Endothelial cell of umbilical vein (primary cell): ENCODE results near the gene ZNF497. TPM values are rescaled to one million over a fixed set of nuclear protein-coding genes. Genes with fewer than 3 reads are reported as not detected.

ENCODE experiments used
- BruUV-seq: library from RNA; stranded (reverse); fragments of 400-500 nt; replicated peaks from 2 replicates; lab custom pipeline; 2021; lab: Mats Ljungman, UMichigan
- CTCF ChIA-PET: fragments of 300-600, 350-600 bp; sonication (Branson Sonifier 250); formaldehyde crosslinking; loops from one replicate; lab custom pipeline; 2021; ENCODE audit warnings: antibody characterized with exemption, inconsistent platforms; lab: Charles Lee
- POLR2A ChIA-PET: fragments of 300-600, 350-600 bp; sonication (Branson Sonifier 250); formaldehyde crosslinking; loops from one replicate; lab custom pipeline; 2021; ENCODE audit warnings: antibody characterized with exemption, inconsistent platforms; lab: Charles Lee
- DNase-seq: peaks from one replicate; pipeline ENCODE4 v3.0.0-alpha.2; 2011; ENCODE audit warnings: low read depth, low spot score
- FAIRE-seq: peaks from 2 replicates; lab custom pipeline; 2011; peaks lifted over from hg19 to GRCh38; lab: Jason Lieb, UNC
- H2AFZ ChIP-seq: 2 replicates; pipeline ENCODE4 v1.6.0; 2012; ENCODE audit warnings: low read depth, low read length, control low read depth, inconsistent platforms
- H3K27ac ChIP-seq: 2 replicates; pipeline ENCODE4 v1.5.1; 2011; ENCODE audit warnings: low read depth, mild to moderate bottlenecking, control low read depth, low read length, moderate library complexity; ENCODE audit not compliant: insufficient read depth
- H3K27me3 ChIP-seq, 2 experiments: 2 replicates each; pipeline versions ENCODE4 v1.6.0 to v1.6.1; 2011; ENCODE audit warnings: low read length in 2 of 2, mixed read lengths in 1 of 2; ENCODE audit not compliant: control insufficient read depth in 2 of 2, insufficient read depth in 2 of 2
- H3K36me3 ChIP-seq, 2 experiments: 2 replicates in 1 of 2; 3 replicates in 1 of 2; pipeline ENCODE4 v1.5.1; 2011; ENCODE audit warnings: low read length in 2 of 2, mild to moderate bottlenecking in 1 of 2, moderate library complexity in 1 of 2; ENCODE audit not compliant: control insufficient read depth in 2 of 2, insufficient read depth in 2 of 2; ENCODE audit errors: extremely low read depth in 1 of 2
- H3K4me1 ChIP-seq: 3 replicates; pipeline ENCODE4 v1.5.1; 2011; ENCODE audit warnings: mild to moderate bottlenecking, low read length; ENCODE audit not compliant: control insufficient read depth, insufficient read depth; ENCODE audit errors: extremely low read depth
- H3K4me2 ChIP-seq: 2 replicates; pipeline ENCODE4 v1.6.1; 2011; ENCODE audit warnings: low read length, control low read depth, mixed read lengths; ENCODE audit not compliant: insufficient read depth
- H3K4me3 ChIP-seq, 3 experiments: fragments of 200-600 bp in 1 of 3; sonication (generic), shearing (Covaris generic) in 1 of 3; replicated peaks in 1 of 3; 2 replicates each; pipeline ENCODE4 v1.5.1; 2011 to 2016; ENCODE audit warnings: control low read depth in 3 of 3, low read length in 3 of 3, mild to moderate bottlenecking in 2 of 3, inconsistent platforms in 1 of 3, low read depth in 1 of 3, moderate library complexity in 1 of 3; ENCODE audit not compliant: insufficient read depth in 1 of 3
- H3K79me2 ChIP-seq: 2 replicates; pipeline ENCODE4 v1.6.0; 2012; ENCODE audit warnings: low read length, inconsistent platforms; ENCODE audit not compliant: control insufficient read depth, insufficient read depth
- H3K9ac ChIP-seq: replicated peaks from 2 replicates; pipeline ENCODE3; 2011; ENCODE audit warnings: low read length, control low read depth; ENCODE audit not compliant: insufficient read depth; ENCODE audit errors: extremely low read depth
- H3K9me1 ChIP-seq: replicated peaks from 3 replicates; pipeline ENCODE4 v1.6.0; 2011; ENCODE audit warnings: mild to moderate bottlenecking, low read length; ENCODE audit not compliant: control insufficient read depth, insufficient read depth; ENCODE audit errors: extremely low read depth
- H3K9me3 ChIP-seq: replicated peaks from 2 replicates; pipeline ENCODE4 v1.5.1; 2012; ENCODE audit warnings: low read length, inconsistent platforms; ENCODE audit not compliant: control insufficient read depth, insufficient read depth
- H4K20me1 ChIP-seq: replicated peaks from 2 replicates; pipeline ENCODE3; 2011; ENCODE audit warnings: mild to moderate bottlenecking, low read length; ENCODE audit not compliant: control insufficient read depth, insufficient read depth; ENCODE audit errors: extremely low read depth
- CTCF ChIP-seq, 2 donors: IDR thresholded peaks; 1 replicate in 1 of 2; 2 replicates in 1 of 2; pipeline ENCODE4 v1.5.1; 2011; ENCODE audit warnings: low read length in 2 of 2, mild to moderate bottlenecking in 2 of 2, moderate library complexity in 2 of 2, control low read depth in 1 of 2, inconsistent platforms in 1 of 2, low read depth in 1 of 2; ENCODE audit not compliant: insufficient read depth in 1 of 2; ENCODE audit errors: extremely low read depth in 1 of 2
- EZH2 ChIP-seq: IDR thresholded peaks from 2 replicates; pipeline ENCODE4 v1.6.1; 2012; ENCODE audit warnings: borderline replicate concordance, low read depth, mild to moderate bottlenecking, moderate library complexity, low read length, inconsistent platforms; ENCODE audit not compliant: severe bottlenecking
- FOS ChIP-seq: IDR thresholded peaks from 2 replicates; pipeline ENCODE4 v1.6.1; 2011; ENCODE audit warnings: mild to moderate bottlenecking, low read length, moderate library complexity, borderline replicate concordance; ENCODE audit not compliant: insufficient read depth
- GATA2 ChIP-seq: IDR thresholded peaks from 2 replicates; pipeline ENCODE4 v1.7.0; 2011; ENCODE audit warnings: low read depth, mild to moderate bottlenecking, moderate library complexity, mixed read lengths, low read length; ENCODE audit not compliant: insufficient read length, insufficient read depth
- MYC ChIP-seq: IDR thresholded peaks from one replicate; pipeline ENCODE4 v1.6.1; 2011; ENCODE audit warnings: mild to moderate bottlenecking, low read depth, low read length
- POLR2A ChIP-seq: IDR thresholded peaks from 2 replicates; pipeline ENCODE4 v1.6.1; 2012; ENCODE audit warnings: low read depth, mild to moderate bottlenecking, control low read depth, low read length
- dilution Hi-C: fragments of 300-500 bp; cut with MboI; formaldehyde crosslinking; loops from one replicate; pipeline ENCODE4 v1.15.0; 2019; ENCODE audit warnings: low sequenced_read_pairs; ENCODE audit not compliant: extremely low pct_ligation_motif_present
- intact Hi-C: fragments of 100-400 bp; cut with micrococcal nuclease; formaldehyde crosslinking; loops from one replicate; pipeline ENCODE4 v1.10.0; 2022
- polyA plus RNA-seq, 4 experiments: library from polyadenylated mRNA; depleted of rRNA in 3 of 4; stranded (reverse) in 3 of 4; unstranded in 1 of 4; fragments of >200 nt; gene quantifications; 2 replicates each; pipeline versions ENCODE4 v1.2.1 to v1.2.3, GENCODE V29; 2011 to 2012; ENCODE audit warnings: missing spikeins in 1 of 4
- total RNA-seq: library from RNA; stranded (reverse); gene quantifications from 2 replicates; pipeline ENCODE4 v1.2.3, GENCODE V29; 2021

ZNF497 gene
- total and polyA plus RNA-seq, 2 donors (not counting 3 experiments of a cell fraction or from before 2014, with no cell fraction given) = 0.40 to 1.3 TPM

GRCh38 chr19:58387338-58388174 lies 25.0 kb upstream of the ZNF497 start:
- Histone ChIP-seq H3K9me3 (no peaks in the 10 kb centered on the region), H3K79me2 (peaks cover 36% of the 10 kb centered on the region), H2AFZ (no peak overlapping the region), H3K4me3 (peak overlapping the region; percentile 67 to 93 (median 75)), H3K4me1 (peaks cover 17% of the 10 kb centered on the region), H3K9ac (peak overlapping the region; percentile 91), H3K27ac (peak overlapping the region; percentile 42), H3K36me3 (peaks cover 0 to 5% of the 10 kb centered on the region in 2 experiments), H4K20me1 (peaks cover 2% of the 10 kb centered on the region), H3K9me1 (no peaks in the 10 kb centered on the region), H3K27me3 (no peaks in the 10 kb centered on the region), H3K4me2 (peak overlapping the region; percentile 74)
- CTCF ChIA-PET = no interaction called here
- POLR2A ChIA-PET = no interaction called here
- intact Hi-C loops = loop anchor here (1.0 to 2.0 kb wide), 3 partner anchors 8 to 172 kb away; partner anchors contain the start of gene RNF225
- DNase-seq (no peak), FAIRE-seq (peak; percentile 4)
- BruUV-seq = TSS peak; percentile 63
- no peak for TF ChIP-seq GATA2
- no peak for TF ChIP-seq POLR2A
- no peak for TF ChIP-seq EZH2
- no peak for TF ChIP-seq FOS
- TF ChIP-seq CTCF (IDR thresholded peaks at IDR 0.05; ENCODE audit: extremely low read depth in 1 of 2, insufficient read depth in 1 of 2, low read depth in 1 of 2, low read length in 2 of 2) = no peak
- no peak for TF ChIP-seq MYC
- dilution Hi-C loops = no loop called here
